AG09309 (cell line): ENCODE data around the gene GFPT1.

ENCODE experiments used
- DNase-seq: peaks from one replicate; pipeline ENCODE4 v3.0.0-alpha.2; 2010; ENCODE audit warnings: low read depth
- H3K4me3 ChIP-seq: 2 replicates; pipeline ENCODE4 v1.5.1; 2011; ENCODE audit warnings: mild to moderate bottlenecking, low read depth, low read length, moderate library complexity; ENCODE audit not compliant: control insufficient read depth
- TF ChIP-seq, protein P1 (sequence below): IDR thresholded peaks from 2 replicates; pipeline ENCODE4 v1.5.1; 2011; ENCODE audit warnings: mild to moderate bottlenecking, low read depth, low read length, inconsistent platforms; ENCODE audit not compliant: insufficient read depth, control insufficient read depth; ENCODE audit errors: missing control alignments

The GFPT1 gene

DNA sequence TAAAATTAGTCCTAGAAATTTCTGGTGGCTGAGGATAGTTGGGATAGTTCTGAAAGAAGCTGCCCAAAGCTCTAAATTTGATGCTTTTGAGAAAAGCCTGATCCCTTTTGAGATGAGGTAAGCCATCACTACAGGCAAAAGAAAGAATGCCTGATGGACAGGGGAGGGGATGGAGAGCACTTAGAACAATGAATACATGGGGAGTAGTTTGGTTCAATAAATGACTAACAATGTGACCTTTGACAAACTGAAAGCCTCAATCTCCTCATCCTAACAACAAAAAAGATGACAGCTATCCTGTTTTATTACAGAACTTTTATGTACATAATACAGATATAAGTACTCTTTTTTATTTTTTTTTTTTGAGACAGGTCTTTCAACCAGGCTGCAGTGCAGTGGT lies 42.7 kb downstream of the GFPT1 start:
- H3K4me3 ChIP-seq, result no peak overlapping the region
- TF ChIP-seq, protein P1, sequence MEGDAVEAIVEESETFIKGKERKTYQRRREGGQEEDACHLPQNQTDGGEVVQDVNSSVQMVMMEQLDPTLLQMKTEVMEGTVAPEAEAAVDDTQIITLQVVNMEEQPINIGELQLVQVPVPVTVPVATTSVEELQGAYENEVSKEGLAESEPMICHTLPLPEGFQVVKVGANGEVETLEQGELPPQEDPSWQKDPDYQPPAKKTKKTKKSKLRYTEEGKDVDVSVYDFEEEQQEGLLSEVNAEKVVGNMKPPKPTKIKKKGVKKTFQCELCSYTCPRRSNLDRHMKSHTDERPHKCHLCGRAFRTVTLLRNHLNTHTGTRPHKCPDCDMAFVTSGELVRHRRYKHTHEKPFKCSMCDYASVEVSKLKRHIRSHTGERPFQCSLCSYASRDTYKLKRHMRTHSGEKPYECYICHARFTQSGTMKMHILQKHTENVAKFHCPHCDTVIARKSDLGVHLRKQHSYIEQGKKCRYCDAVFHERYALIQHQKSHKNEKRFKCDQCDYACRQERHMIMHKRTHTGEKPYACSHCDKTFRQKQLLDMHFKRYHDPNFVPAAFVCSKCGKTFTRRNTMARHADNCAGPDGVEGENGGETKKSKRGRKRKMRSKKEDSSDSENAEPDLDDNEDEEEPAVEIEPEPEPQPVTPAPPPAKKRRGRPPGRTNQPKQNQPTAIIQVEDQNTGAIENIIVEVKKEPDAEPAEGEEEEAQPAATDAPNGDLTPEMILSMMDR, result no peak
- no peak for DNase-seq

DNA sequence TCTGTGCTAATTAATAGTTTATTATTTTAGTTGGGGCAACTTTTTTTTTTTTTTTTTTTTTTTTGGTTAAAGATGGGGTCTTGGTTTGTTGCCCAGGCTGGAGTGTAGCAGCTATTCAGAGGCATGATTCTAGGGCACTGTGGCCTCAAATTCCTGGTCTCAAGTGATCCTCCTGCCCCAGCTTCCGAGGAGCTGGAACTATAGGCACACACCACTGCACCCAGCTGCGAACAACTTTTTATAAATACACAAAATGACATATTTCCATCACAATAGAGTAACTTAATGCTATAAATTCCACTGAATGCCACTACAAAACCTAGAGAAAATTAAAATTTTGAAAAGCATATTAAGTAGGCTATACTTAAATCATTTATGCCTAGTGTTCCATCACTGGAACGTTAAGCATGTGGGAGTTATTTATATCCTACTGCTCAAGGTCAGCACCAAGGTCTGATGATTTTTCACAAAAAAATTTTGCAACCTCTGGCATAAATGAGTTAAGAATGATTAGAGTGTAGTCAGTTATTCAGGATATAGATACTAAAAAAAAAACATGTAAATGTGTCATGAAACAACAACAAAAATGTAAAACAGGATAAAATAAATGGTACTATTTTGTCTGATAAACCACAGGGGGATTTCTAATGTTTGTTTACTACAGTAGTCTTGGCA lies 46.8 kb downstream of the GFPT1 start:
- H3K4me3 ChIP-seq, result no peak overlapping the region
- TF ChIP-seq, protein P1, result no peak
- no peak for DNase-seq

DNA sequence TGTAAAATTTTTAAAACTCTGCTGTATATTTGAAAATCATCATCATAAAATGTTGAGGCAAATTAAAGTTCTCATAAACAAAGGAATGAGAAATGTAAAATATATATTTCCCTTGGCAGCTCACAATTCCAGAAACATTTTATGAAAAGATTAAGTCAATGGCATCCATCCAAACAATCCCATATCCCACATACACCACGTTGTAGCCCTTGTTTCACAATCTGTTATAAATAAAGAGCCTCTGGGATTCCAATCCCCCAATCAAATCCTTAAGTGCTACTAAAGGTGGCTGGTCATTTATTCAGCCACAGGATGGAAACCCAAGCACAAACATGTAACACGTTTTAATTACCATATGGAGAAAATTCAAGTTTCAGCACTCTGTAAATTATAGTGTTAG lies 51.7 kb downstream of the GFPT1 start:
- DNase-seq, result peak; percentile 17
- TF ChIP-seq, protein P1, result no peak

DNA sequence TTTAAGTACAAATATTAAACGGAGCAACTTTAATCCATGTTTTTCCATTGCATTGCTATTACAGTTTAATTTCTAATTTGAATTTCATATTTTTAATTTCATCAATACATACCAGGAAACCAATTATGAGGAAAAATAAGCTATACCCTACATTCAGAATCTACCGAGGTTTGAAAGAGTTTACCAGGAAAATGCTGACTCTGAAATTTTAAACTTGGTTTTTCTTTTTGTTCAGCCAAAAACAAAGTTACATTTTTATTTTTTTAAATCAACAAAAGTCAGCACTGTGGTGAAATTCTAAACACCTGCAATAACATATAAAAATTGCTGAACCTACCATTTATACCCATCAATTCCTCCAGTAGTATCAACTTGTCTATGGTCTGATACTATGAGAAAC lies 53.7 kb downstream of the GFPT1 start:
- TF ChIP-seq, protein P1, result no peak
- DNase-seq, result no peak
- H3K4me3 ChIP-seq, result no peak overlapping the region

More for the DNA sequence above, 51.7 kb downstream of the GFPT1 start:
- H3K4me3 ChIP-seq, result no peak overlapping the region

DNA sequence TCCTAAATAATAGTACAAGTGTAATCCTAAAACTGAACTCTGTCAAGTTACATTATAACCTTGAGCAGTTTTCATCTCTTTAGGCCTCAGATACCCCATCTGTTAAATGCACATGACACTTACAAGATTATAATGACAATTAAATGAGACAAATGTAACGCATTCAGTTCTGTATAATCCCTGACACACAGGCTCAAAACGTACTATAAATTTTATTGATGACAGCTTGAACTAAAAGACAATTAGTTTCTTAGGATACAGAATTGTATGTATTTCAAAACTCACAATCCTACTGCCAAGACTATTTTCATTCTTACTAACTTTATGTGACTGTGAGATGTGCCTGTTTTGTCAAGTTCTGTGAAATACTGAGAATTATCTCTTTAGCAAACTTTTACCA lies 56.2 kb downstream of the GFPT1 start:
- H3K4me3 ChIP-seq, result no peak overlapping the region
- no peak for DNase-seq
- TF ChIP-seq, protein P1, result no peak

DNA sequence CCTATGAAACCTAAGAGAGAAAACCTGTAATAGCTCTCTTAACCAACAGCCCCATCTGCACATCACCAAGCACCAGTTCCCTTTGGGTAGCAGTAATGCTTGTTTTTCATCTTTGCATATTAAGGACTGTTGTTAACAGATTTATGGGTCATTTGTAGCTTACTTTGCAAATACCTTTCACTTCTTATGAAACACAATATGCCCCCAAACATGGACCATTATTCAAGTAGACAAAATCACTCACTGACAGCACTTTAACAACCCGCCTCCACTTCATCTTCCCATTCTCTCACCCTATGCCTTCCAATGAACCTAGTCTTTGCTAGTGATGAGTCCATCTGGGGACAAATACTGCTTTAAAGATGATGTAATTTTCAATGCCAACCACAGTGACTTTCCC lies 64.4 kb downstream of the GFPT1 start:
- no peak overlapping the region for H3K4me3 ChIP-seq
- TF ChIP-seq, protein P1, result no peak
- no peak for DNase-seq
